NCI-H1436 treated with DMSO at 0.1 percent for 48 hours (cell line): Measurements from ENCODE around the gene DOC2B.
"Not testable (repeated sequence)": the region's sequence is repeated elsewhere in the genome, so short reads cannot be mapped to it uniquely, and the experiment has no call there.

Experiments
- DNase-seq: peaks from one replicate; lab custom pipeline; 2025; lab: John Stamatoyannopoulos, UW

Gene DOC2B

GRCh38 chr17:210402-210801 lies 29.0 kb upstream of the DOC2B start:
- DNase-seq, result no peak

DNA sequence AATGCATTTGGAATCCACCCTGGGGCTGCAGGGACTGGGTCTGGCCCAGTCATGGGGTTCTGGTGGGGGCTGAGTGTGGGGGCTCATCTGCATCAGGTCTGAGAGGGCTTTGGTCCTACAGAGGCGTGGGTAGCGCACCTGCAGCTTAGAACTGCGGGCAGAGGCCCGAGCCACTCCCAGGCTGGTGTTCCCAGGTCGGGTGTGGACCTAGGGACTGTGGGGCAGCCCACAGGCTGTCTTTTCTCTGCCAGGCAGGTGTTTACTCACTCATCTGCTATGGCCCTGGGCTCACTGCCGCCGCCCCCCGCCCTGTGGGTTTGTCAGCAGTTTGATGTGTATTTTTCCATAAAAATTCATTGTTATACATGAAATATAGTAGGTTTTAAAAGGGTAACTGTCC lies 27.0 kb upstream of the DOC2B start:
- no peak for DNase-seq

DNA sequence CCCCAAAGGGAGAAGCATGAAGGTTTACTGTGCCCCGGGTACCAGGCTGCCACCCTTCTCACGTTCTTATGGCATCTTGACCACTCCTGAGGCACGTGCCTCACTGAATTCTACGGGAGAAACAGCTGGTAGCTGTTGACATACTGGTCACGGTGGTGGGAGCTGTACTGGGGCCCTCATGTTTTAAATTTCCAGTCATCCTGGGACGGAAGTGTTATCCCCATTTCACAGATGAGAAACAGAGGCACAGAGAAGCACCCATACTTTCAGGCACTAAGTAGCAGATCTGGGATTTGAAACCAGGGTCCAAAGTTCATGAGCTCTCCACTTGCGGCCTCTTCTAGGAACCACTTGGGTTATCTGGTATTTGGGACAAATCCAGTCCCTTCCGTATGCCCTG lies 26.3 kb upstream of the DOC2B start:
- no peak for DNase-seq

DNA sequence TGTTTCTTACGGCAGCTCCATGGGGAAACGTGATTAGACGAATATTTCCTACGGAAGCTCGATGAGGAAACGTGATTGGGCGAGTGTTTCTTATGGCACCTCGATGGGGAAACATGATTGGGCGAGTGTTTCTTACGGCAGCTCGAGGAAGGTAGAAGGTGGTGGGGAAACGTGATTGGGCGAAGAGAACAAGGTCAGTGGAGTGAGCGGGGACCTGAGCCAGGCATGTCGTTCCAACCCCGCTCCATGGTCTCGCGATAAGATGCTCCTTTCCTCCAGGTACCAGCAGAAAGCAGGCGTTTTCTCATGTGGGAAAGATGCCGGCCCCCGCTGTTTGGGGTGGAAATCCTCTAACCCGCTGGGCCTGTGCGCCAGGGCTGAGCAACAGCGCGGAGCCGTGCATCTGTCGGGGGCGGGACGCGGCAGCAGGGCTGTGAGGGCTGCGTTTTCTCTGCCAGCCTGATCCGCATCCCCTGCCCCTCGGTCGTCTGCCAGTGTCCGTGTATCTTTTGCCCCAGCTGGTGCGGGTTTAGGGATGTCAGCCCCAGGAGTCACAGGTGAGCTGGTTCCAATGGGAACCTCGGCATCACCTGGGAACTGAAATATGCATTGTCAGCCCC lies 25.6 kb upstream of the DOC2B start:
- no peak for DNase-seq

GRCh38 chr17:206484-206883 lies 25.0 kb upstream of the DOC2B start:
- DNase-seq, result not testable (repeated sequence)

DNA sequence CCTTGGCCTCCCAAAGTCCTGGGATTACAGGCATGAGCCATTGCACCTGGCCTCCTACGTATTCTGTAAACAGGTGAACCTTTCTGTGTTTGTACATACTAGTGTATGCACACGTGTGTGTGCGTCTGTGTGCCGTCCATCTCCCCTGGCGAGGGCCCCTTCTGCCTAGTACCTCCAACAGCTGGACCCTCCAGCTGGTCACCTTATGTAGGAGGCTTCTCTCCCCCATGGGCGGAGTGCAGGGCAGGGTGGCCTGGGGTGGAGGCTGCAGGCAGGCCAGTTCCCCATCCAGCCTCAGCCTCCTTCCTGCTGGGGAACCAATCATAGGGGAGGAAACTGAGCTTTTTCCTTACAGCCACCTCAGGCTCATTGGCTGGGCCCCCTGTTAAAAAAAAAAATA lies 24.4 kb upstream of the DOC2B start:
- no peak for DNase-seq

- no peak for DNase-seq
Measured at GRCh38 chr17:205148-205669, 23.8 kb upstream of the DOC2B start.

DNA sequence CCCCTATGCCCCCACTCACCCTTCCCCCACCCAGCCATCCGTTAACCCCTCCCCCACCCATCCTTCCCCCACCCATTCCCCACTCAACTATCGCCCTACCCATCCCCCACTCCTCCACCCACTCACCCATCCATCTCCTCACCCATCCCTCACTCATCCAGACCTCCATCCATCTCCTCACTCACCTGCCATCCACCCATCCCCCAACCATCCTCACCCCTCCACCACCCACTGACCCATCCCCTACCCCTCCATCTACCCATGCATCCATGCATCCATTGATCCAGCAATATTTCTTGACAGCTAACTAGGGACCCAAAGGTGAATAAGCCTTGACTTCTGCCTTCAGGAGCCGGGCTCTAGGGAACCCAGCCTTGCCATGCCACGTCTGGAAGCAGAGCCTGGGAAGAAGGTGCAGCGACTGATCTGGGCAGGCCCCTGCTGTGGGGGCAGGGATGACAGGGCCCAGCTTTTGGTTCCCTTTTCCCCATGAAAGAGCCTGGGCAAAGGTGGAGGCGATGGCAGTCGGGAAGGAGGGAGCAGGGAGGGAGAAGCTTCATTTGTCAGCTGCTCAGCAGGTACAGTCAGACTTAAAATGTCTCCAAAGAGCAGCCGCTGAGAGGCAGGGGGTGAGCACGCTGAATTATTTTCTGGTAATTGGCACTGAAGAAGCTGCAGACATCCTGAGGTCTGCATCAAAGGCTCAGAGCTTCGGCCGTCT lies 23.1 kb upstream of the DOC2B start:
- no peak for DNase-seq

DNA sequence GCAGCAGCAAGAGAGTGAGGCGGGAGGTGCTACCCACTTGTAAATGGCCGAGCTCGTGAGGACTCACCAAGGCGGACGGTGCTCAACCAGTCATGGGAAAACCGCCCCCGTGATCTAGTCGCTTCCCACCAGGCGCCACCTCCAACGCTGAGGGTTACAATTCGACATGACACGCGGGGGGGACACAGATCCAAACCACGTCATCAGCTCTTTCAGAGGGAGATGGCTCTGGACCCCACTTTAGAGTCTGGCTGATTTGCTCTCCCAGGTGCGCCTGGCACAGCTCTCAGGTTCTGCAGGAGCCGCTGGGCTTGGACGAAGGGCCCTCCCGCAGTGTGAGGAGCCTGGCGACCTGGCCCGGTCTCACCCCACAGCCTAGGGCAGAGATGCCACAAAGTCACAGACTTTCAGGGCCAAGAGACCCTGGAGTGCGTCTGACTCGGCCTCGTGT lies 21.1 kb upstream of the DOC2B start:
- no peak for DNase-seq

GRCh38 chr17:201736-202135 lies 20.3 kb upstream of the DOC2B start:
- DNase-seq, result not testable (repeated sequence)

DNA sequence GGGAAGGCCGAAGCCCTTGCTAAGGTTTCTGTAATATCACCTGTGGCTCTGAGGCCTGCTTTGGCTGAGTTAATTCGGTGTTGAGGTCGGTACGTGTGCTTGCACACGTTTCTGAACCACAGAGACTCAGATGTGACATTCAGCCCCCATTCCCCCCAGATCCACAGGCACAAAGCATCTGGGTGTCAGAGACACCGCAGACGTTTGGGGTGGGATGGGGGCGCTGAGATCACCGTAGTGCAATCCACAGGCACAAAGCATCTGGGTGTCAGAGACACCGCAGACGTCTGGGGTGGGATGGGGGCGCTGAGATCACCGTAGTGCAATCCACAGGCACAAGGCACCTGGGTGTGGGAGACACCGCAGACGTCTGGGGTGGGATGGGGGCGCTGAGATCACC lies 19.8 kb upstream of the DOC2B start:
- DNase-seq, result not testable (repeated sequence)

DNA sequence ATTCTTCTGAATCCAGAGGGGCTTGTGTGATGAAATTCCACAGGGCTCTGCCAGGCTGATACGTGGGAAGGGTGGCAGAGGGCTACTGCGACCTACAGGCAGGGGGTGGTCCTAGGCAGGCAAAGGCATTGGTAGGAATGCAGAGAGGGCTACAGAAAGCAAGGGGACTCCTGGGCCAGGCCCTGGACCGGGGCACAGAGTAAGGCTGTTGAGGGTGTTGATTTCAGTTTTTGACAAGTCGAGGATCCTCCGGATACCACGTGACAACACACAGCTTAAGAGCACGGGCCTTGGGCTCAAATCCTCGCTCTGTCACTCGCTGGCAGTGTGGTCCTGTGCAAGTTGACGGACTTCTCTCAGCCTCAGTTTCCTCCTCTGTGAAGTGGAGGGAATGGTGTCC lies 19.1 kb upstream of the DOC2B start:
- no peak for DNase-seq

DNA sequence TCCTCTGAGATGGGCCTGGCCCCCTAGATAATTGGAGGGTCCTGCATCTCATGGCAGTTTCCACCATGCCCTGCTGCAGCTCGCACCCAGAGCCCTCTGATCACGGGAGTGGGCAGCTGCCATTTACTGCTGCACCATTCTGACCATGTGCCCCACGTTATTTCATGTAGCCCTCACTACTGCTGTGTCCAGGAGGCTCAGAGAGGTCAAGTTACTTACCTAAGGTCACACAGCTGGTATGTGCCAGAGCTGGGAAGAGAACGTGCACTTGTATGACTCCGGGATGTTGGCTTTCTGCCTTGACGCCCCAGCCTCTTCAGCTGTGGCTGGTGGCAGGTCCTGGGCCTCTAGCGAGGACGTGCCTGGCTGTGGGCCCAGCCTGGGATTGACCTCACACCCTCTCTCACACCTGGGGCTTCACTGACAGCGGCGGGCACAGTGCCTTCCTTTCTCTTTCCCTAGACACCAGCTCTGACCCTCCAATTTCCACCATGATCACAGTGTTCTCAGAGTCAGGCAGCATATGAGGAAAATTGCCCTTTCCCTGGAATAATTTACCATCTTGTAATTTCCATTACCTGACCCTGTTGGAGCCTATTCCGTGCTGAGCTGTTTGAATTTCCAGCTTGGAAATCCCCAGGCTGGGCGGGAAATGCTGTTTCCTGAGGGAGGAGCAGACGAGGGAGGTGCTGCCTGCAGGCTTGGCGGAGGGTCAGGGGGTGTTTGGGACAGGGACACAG lies 18.5 kb upstream of the DOC2B start:
- DNase-seq, result no peak

DNA sequence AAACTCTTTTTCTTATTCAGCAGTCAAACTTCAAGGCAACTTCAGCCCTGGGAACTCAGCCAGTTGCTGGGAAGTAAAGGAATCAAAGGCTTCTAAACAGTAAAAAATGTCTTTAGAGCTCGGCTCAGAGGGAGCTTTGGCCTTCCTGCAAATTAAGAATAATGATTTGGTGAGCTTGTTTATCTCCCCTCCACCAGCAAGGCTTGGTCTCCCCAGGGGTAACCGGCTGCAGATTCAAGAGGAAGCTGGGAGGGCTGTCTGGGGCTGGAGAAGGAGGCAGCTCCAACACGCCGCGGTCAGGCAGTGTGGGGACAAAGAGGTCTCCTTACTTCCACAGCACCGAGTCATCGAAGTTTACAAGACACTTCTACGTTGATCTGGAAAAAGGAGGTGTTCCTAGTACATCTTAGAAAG lies 17.7 kb upstream of the DOC2B start:
- no peak for DNase-seq

DNA sequence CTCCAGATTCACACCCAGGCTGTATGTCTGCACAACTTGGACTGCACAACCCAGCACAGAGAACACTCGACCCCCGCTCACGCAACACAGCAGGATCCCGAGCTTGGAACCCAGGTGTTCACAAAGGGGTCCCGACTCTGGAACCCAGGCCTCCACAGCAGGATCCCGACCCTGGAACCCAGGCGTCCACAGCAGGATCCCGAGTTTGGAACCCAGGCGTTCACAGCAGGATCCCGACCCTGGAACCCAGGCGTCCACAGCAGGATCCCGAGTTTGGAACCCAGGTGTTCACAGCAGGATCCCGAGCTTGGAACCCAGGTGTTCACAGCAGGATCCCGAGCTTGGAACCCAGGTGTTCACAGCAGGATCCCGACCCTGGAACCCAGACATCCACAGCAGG lies 16.8 kb upstream of the DOC2B start:
- not testable (repeated sequence) for DNase-seq

DNA sequence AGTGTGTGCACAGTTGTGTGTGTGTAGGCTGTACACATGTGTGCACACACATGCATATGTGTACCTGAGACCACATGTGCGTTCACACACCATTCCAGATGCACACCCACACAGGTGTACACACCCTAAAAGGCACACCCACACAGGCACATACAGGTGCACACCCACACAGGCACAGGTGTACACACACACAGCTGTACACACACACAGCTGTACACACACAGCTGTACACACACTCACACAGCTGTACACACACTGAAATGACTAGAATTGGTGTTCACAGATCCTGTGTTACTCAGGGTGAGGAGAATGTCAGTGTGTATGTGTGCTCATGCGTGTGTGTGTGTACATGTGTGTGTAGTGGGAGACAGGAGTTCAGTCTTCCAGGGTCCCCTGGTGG lies 15.9 kb upstream of the DOC2B start:
- DNase-seq, result no peak

- no peak for DNase-seq
Measured at GRCh38 chr17:194828-195602, 13.6 kb upstream of the DOC2B start.

DNA sequence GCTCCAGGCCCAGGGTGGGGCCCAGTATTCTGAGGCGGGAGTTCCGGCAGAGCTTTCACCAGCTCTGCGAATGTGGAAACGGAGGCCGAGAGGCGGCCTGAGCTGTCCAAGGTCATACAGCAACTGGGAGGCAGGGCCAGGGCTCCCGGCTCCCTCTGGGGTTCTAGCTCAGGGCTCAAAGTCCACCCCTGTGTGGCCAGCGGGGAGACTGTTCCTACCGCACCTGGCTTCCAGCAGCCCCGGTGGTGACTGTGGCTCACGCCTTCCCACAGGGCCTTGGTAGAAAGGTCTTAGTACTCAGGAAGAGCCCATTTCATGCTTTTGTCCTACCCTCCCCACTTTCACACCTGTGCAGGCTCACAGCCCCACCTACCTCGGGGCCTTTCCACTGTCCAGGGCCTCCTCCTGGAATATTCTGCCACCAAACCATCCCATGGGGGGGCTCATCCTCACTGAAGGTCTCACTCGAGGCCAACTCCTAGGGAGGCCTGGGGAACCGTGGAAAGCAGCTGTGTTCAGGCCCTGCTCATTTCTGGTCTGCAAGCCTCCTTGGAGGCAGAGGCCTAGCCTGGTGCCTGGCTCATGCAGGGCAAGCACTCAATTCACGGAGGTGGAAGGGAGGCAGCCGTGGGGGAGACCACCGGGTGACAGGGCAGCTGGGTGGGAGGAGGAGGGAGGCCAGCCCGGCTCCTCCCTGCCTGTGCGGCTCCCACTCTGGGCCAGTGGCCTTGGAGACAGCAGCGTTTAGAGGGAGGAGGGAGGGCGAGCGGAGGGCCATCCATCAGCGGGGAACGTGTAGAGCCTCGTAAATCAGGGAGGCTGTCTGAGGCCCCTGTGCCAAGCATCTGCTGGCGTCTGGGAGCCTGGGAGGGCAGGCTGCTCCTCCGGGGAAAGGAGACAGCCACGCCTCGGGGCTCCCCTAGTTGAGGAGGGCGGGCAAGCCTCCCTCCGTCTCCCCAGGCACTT lies 12.7 kb upstream of the DOC2B start:
- peak; percentile 10 for DNase-seq

GRCh38 chr17:193426-193810 lies 12.0 kb upstream of the DOC2B start:
- DNase-seq, result no peak

- DNase-seq, result no peak
Measured at GRCh38 chr17:192666-193425, 11.4 kb upstream of the DOC2B start.
